Astrocyte (in vitro differentiated cells and primary cell): Measurements from ENCODE around the gene PPP6R3. TPM values are rescaled to one million over a fixed set of nuclear protein-coding genes. Genes with fewer than 3 reads are reported as not detected.

Experiments
- DNase-seq: peaks from one replicate; pipeline ENCODE4 v3.0.0-alpha.2; 2010; ENCODE audit warnings: low read depth
- FAIRE-seq: peaks from 2 replicates; lab custom pipeline; 2011; peaks lifted over from hg19 to GRCh38; lab: Jason Lieb, UNC
- H2AFZ ChIP-seq: 2 replicates; pipeline ENCODE4 v1.6.0; 2012; ENCODE audit warnings: low read depth, low read length, inconsistent platforms
- H3K27ac ChIP-seq: 2 replicates; pipeline ENCODE4 v1.5.1; 2011; ENCODE audit warnings: low read depth, low read length, inconsistent platforms
- H3K27me3 ChIP-seq: 2 replicates; pipeline ENCODE4 v1.6.0; 2011; ENCODE audit warnings: low read length, inconsistent platforms; ENCODE audit not compliant: insufficient read depth
- H3K36me3 ChIP-seq: 2 replicates; pipeline ENCODE4 v1.5.1; 2011; ENCODE audit warnings: low read length, inconsistent platforms; ENCODE audit not compliant: insufficient read depth
- H3K4me1 ChIP-seq: 2 replicates; pipeline ENCODE4 v1.5.1; 2011; ENCODE audit warnings: low read length, inconsistent platforms; ENCODE audit not compliant: insufficient read depth
- H3K4me2 ChIP-seq: 2 replicates; pipeline ENCODE4 v1.6.0; 2012; ENCODE audit warnings: low read length, inconsistent platforms
- H3K4me3 ChIP-seq: 2 replicates; pipeline ENCODE4 v1.5.1; 2011; ENCODE audit warnings: low read depth, mild to moderate bottlenecking, low read length, inconsistent platforms; ENCODE audit not compliant: insufficient read depth
- H3K79me2 ChIP-seq: 2 replicates; pipeline ENCODE4 v1.6.0; 2012; ENCODE audit warnings: mild to moderate bottlenecking, low read length, inconsistent platforms; ENCODE audit not compliant: insufficient read depth
- H3K9ac ChIP-seq: 2 replicates; pipeline ENCODE4 v1.6.0; 2012; ENCODE audit warnings: mild to moderate bottlenecking, low read length, inconsistent platforms
- H3K9me3 ChIP-seq: 2 replicates; pipeline ENCODE4 v1.5.1; 2012; ENCODE audit warnings: low read depth, mild to moderate bottlenecking, low read length, inconsistent platforms; ENCODE audit not compliant: insufficient read depth
- H4K20me1 ChIP-seq: 2 replicates; pipeline ENCODE4 v1.6.0; 2012; ENCODE audit warnings: low read length, inconsistent platforms; ENCODE audit not compliant: insufficient read depth
- H3K27ac Mint-ChIP-seq: one replicate; pipeline ENCODE4 v1.8.0; 2021; ENCODE audit warnings: mild to moderate bottlenecking, mixed read lengths; ENCODE audit not compliant: unreplicated experiment
- H3K27me3 Mint-ChIP-seq: one replicate; pipeline ENCODE4 v1.8.0; 2021; ENCODE audit warnings: low read depth, mixed read lengths; ENCODE audit not compliant: unreplicated experiment
- H3K36me3 Mint-ChIP-seq: one replicate; pipeline ENCODE4 v1.8.0; 2021; ENCODE audit warnings: low read depth, mixed read lengths; ENCODE audit not compliant: unreplicated experiment
- H3K4me1 Mint-ChIP-seq: one replicate; pipeline ENCODE4 v1.8.0; 2021; ENCODE audit warnings: low read depth, mixed read lengths; ENCODE audit not compliant: unreplicated experiment
- H3K4me3 Mint-ChIP-seq: one replicate; pipeline ENCODE4 v1.8.0; 2021; ENCODE audit warnings: mild to moderate bottlenecking, moderate library complexity, mixed read lengths; ENCODE audit not compliant: unreplicated experiment
- H3K9me3 Mint-ChIP-seq: one replicate; pipeline ENCODE4 v1.8.0; 2021; ENCODE audit warnings: mild to moderate bottlenecking, mixed read lengths; ENCODE audit not compliant: unreplicated experiment
- EZH2 ChIP-seq: IDR thresholded peaks from 2 replicates; pipeline ENCODE4 v1.6.1; 2012; ENCODE audit warnings: mild to moderate bottlenecking, low read length, inconsistent platforms; ENCODE audit not compliant: insufficient read depth
- total RNA-seq: library from RNA; stranded (reverse); gene quantifications from 2 replicates; pipeline ENCODE4 v1.2.1, GENCODE V29; 2021
- TF ChIP-seq, protein P1 (sequence below): IDR thresholded peaks from 2 replicates; pipeline ENCODE4 v1.5.1; 2011; ENCODE audit warnings: low read depth, mild to moderate bottlenecking, inconsistent platforms, low read length, moderate library complexity; ENCODE audit not compliant: insufficient read depth

The PPP6R3 gene
- total RNA-seq, 1 donor from 2014 or later: 97.8 TPM

DNA sequence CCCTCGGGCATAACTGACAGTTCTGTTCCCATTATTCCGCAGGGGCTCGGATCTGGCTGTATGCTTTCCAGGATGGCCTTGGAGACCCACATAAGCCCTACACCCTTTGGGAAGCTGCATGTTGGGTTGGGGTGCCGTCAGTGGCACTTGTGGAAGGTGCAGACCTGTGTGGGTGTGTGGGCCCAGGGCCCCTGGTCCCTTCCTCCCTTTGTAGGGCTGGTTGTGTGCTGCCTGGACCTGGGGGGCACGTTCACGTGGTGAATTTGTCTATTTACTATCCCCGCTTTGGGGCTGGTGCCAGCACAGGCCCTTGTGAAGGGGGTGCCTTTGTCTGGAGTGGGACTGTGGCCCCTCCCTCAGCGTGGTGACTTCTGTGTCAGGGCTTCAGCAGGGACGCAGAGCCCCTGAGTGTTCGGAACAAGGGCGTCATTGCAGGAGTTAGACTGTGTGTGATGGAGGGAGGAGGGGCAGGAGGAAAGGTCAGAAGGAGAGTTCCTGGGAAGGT, 15.0 kb upstream of the PPP6R3 start:
- peaks cover 7% of the 10 kb centered on the region for H3K4me1 Mint-ChIP-seq
- TF ChIP-seq, protein P1, sequence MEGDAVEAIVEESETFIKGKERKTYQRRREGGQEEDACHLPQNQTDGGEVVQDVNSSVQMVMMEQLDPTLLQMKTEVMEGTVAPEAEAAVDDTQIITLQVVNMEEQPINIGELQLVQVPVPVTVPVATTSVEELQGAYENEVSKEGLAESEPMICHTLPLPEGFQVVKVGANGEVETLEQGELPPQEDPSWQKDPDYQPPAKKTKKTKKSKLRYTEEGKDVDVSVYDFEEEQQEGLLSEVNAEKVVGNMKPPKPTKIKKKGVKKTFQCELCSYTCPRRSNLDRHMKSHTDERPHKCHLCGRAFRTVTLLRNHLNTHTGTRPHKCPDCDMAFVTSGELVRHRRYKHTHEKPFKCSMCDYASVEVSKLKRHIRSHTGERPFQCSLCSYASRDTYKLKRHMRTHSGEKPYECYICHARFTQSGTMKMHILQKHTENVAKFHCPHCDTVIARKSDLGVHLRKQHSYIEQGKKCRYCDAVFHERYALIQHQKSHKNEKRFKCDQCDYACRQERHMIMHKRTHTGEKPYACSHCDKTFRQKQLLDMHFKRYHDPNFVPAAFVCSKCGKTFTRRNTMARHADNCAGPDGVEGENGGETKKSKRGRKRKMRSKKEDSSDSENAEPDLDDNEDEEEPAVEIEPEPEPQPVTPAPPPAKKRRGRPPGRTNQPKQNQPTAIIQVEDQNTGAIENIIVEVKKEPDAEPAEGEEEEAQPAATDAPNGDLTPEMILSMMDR: no peak
- no peaks in the 10 kb centered on the region for H3K9me3 Mint-ChIP-seq
- Histone ChIP-seq H3K9me3 (no peaks in the 10 kb centered on the region), H3K4me3 (no peak overlapping the region), H3K4me1 (peaks cover 6% of the 10 kb centered on the region), H3K9ac (no peak overlapping the region), H4K20me1 (no peaks in the 10 kb centered on the region), H3K27me3 (no peaks in the 10 kb centered on the region), H3K79me2 (no peaks in the 10 kb centered on the region), H2AFZ (no peak overlapping the region), H3K4me2 (no peak overlapping the region), H3K27ac (no peak overlapping the region), H3K36me3 (peaks cover 3% of the 10 kb centered on the region)
- no peak overlapping the region for H3K4me3 Mint-ChIP-seq
- H3K27me3 Mint-ChIP-seq: no peaks in the 10 kb centered on the region
- no peak for FAIRE-seq
- H3K36me3 Mint-ChIP-seq: peaks cover 1% of the 10 kb centered on the region
- no peak overlapping the region for H3K27ac Mint-ChIP-seq
- DNase-seq: no peak

DNA sequence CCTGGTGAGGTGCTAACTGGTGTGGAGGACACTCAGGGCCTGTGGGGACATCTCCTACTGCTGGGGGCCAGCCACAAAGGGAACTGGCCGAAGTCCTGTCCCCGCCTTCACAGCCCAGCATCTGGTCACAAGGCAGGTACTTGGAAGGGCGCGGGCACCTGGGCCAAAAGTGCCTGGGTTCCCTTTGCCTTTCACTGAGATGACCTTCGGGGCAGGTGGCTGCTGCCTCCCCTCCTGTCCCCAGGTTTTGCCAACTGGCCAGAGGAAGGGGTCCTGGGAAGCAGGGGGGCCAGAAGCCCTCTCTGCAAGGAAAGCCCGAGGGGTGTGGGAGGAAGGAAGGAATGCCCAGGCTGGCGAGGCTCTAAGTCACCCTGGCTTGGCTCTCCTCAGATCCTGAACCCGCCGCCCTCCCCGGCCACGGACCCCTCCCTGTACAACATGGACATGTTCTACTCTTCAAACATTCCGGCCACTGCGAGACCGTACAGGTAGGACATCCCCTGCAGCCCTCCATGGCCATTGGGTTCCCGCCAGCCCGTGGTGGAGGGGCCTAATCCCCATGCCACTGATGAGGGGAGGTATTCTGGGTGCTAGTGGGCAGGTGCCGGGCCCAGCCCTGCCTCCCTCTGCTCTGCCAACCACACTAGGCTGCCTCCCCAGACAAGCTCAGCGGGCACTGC, 14.4 kb upstream of the PPP6R3 start:
- Mint-ChIP-seq H3K4me1 (peaks cover 7% of the 10 kb centered on the region), H3K36me3 (no peaks in the 10 kb centered on the region), H3K27ac (no peak overlapping the region), H3K9me3 (no peaks in the 10 kb centered on the region), H3K27me3 (no peaks in the 10 kb centered on the region), H3K4me3 (no peak overlapping the region)
- peaks cover 6% of the 10 kb centered on the region for H3K4me1 ChIP-seq
- DNase-seq: no peak
- no peak overlapping the region for H3K4me2 ChIP-seq
- no peak overlapping the region for H3K9ac ChIP-seq
- no peak overlapping the region for H3K27ac ChIP-seq
- no peaks in the 10 kb centered on the region for H4K20me1 ChIP-seq
- TF ChIP-seq, protein P1: no peak
- TF ChIP-seq EZH2: no peak
- H3K27me3 ChIP-seq: no peaks in the 10 kb centered on the region
- no peak overlapping the region for H3K4me3 ChIP-seq
- no peak for FAIRE-seq
- H2AFZ ChIP-seq: no peak overlapping the region
- H3K36me3 ChIP-seq: peaks cover 3% of the 10 kb centered on the region
- H3K9me3 ChIP-seq: no peaks in the 10 kb centered on the region
- no peaks in the 10 kb centered on the region for H3K79me2 ChIP-seq
